ENCODE measurements around the gene TUFT1. TPM values are rescaled to one million over a fixed set of nuclear protein-coding genes. Genes with fewer than 3 reads are reported as not detected.

TUFT1 gene
- total RNA-seq, 2 donors from 2014 or later, result 12.7 to 18.3 TPM

GRCh38 chr1:151534662-151535278 is 5.3 kb upstream of the TUFT1 start:
- peak; percentile 96 for DNase-seq
- peaks cover 3% of the 10 kb centered on the region for H3K4me1 ChIP-seq (ENCODE audit: control insufficient read depth, insufficient read depth, low read length)
- no peak overlapping the region for H3K9ac ChIP-seq (ENCODE audit: extremely low read depth, low read length, poor library complexity, severe bottlenecking)
- H3K9me3 ChIP-seq (ENCODE audit: control insufficient read depth, low read length), result no peaks in the 10 kb centered on the region
- Mint-ChIP-seq H3K4me1 (peaks cover 7% of the 10 kb centered on the region), H3K27me3 (ENCODE audit: insufficient read depth) (no peaks in the 10 kb centered on the region), H3K9me3 (no peaks in the 10 kb centered on the region), H3K27ac (no peak overlapping the region), H3K36me3 (ENCODE audit: low read depth) (peaks cover 45% of the 10 kb centered on the region), H3K4me3 (no peak overlapping the region)
- 37 to 70% methylated on average over 3 to 12 of the region's 12 CpGs for WGBS, 2 experiments (ENCODE audit: insufficient coverage in 1 of 2, insufficient read length in 1 of 2)
- H3K27me3 ChIP-seq (ENCODE audit: control insufficient read depth, insufficient read depth, low read length, poor library complexity, severe bottlenecking), result no peaks in the 10 kb centered on the region
- no peak overlapping the region for H3K27ac ChIP-seq (ENCODE audit: low read depth, low read length)
- no peak overlapping the region for H3K4me3 ChIP-seq (ENCODE audit: low read length)
- TF ChIP-seq CTCF (conservative IDR thresholded peaks at IDR 0.05), result peak; percentile 95
- peaks cover 68% of the 10 kb centered on the region for H3K36me3 ChIP-seq (ENCODE audit: control insufficient read depth, insufficient read depth, low read length)

GRCh38 chr1:151535326-151536271 is 4.5 kb upstream of the TUFT1 start:
- Histone ChIP-seq H3K9ac (ENCODE audit: extremely low read depth, low read length, poor library complexity, severe bottlenecking) (no peak overlapping the region), H3K27ac (ENCODE audit: low read depth, low read length) (no peak overlapping the region), H3K4me1 (ENCODE audit: control insufficient read depth, insufficient read depth, low read length) (peaks cover 3% of the 10 kb centered on the region), H3K9me3 (ENCODE audit: control insufficient read depth, low read length) (no peaks in the 10 kb centered on the region), H3K27me3 (ENCODE audit: control insufficient read depth, insufficient read depth, low read length, poor library complexity, severe bottlenecking) (no peaks in the 10 kb centered on the region), H3K36me3 (ENCODE audit: control insufficient read depth, insufficient read depth, low read length) (peaks cover 60% of the 10 kb centered on the region), H3K4me3 (ENCODE audit: low read length) (no peak overlapping the region)
- Mint-ChIP-seq H3K4me1 (peaks cover 8% of the 10 kb centered on the region), H3K27ac (peak overlapping the region; percentile 27), H3K36me3 (ENCODE audit: low read depth) (peaks cover 37% of the 10 kb centered on the region), H3K27me3 (ENCODE audit: insufficient read depth) (no peaks in the 10 kb centered on the region), H3K4me3 (no peak overlapping the region), H3K9me3 (no peaks in the 10 kb centered on the region)
- DNase-seq, result peak; percentile 61
- no peak for TF ChIP-seq CTCF (conservative IDR thresholded peaks at IDR 0.05)
- WGBS, 2 experiments (ENCODE audit: insufficient coverage in 1 of 2, insufficient read length in 1 of 2), result 83 to 85% methylated on average over 4 to 6 of the region's 6 CpGs

- Mint-ChIP-seq H3K4me1 (peaks cover 11% of the 10 kb centered on the region), H3K36me3 (ENCODE audit: low read depth) (peaks cover 31% of the 10 kb centered on the region), H3K4me3 (no peak overlapping the region), H3K9me3 (no peaks in the 10 kb centered on the region), H3K27me3 (ENCODE audit: insufficient read depth) (no peaks in the 10 kb centered on the region), H3K27ac (no peak overlapping the region)
- no peaks in the 10 kb centered on the region for H3K9me3 ChIP-seq (ENCODE audit: control insufficient read depth, low read length)
- TF ChIP-seq CTCF (conservative IDR thresholded peaks at IDR 0.05), result no peak
- 88 to 93% methylated on average over 4 to 7 of the region's 7 CpGs for WGBS, 2 experiments (ENCODE audit: insufficient coverage in 1 of 2, insufficient read length in 1 of 2)
- H3K27ac ChIP-seq (ENCODE audit: low read depth, low read length), result no peak overlapping the region
- H3K4me3 ChIP-seq (ENCODE audit: low read length), result no peak overlapping the region
- peaks cover 3% of the 10 kb centered on the region for H3K4me1 ChIP-seq (ENCODE audit: control insufficient read depth, insufficient read depth, low read length)
- H3K9ac ChIP-seq (ENCODE audit: extremely low read depth, low read length, poor library complexity, severe bottlenecking), result no peak overlapping the region
- DNase-seq, result no peak
- peaks cover 57% of the 10 kb centered on the region for H3K36me3 ChIP-seq (ENCODE audit: control insufficient read depth, insufficient read depth, low read length)
- H3K27me3 ChIP-seq (ENCODE audit: control insufficient read depth, insufficient read depth, low read length, poor library complexity, severe bottlenecking), result no peaks in the 10 kb centered on the region
These were observed 3.6 kb upstream of the TUFT1 start for GRCh38 chr1:151536499-151536898.

Data from endodermal cell (in vitro differentiated cells).